Body of pancreas (tissue), 4 donors: ENCODE results near the gene GPX3. TPM values are rescaled to one million over a fixed set of nuclear protein-coding genes. Genes with fewer than 3 reads are reported as not detected.
A peak's percentile ranks its signal among the peaks of the same experiment; 100 is the strongest.

Experiments
- ATAC-seq: fragments of 150-250 bp; one replicate; pipeline ENCODE4 v1.9.1; 2016
- DNase-seq, 4 donors: peaks; one replicate each; pipeline ENCODE4 v3.0.0-alpha.2; 2019
- H3K27ac ChIP-seq, 4 donors: fragments of 200-600 bp; sonication (generic); 1 replicate in 3 of 4; 2 replicates in 1 of 4; pipeline versions ENCODE4 v1.5.1 to v1.6.1; 2016 to 2019; ENCODE audit warnings: mild to moderate bottlenecking in 1 of 4, mixed read lengths in 1 of 4, moderate library complexity in 1 of 4
- H3K27me3 ChIP-seq, 2 donors: fragments of 200-600 bp; sonication (generic); one replicate each; pipeline ENCODE4 v1.6.0; 2016; ENCODE audit warnings: mild to moderate bottlenecking in 1 of 2
- H3K36me3 ChIP-seq, 2 donors: fragments of 200-600 bp; sonication (generic); replicated peaks in 1 of 2; 2 replicates each; pipeline ENCODE4 v1.5.1; 2016; ENCODE audit warnings: low read depth in 2 of 2; ENCODE audit not compliant: insufficient read depth in 1 of 2
- H3K4me1 ChIP-seq: fragments of 200-600 bp; sonication (generic); one replicate; pipeline ENCODE4 v1.6.0; 2016
- H3K4me3 ChIP-seq, 2 donors: fragments of 200-600 bp; sonication (generic); 1 replicate in 1 of 2; 2 replicates in 1 of 2; pipeline ENCODE4 v1.5.1; 2016 to 2019
- H3K9me3 ChIP-seq, 3 donors: fragments of 200-600 bp; sonication (generic); 1 replicate in 2 of 3; 2 replicates in 1 of 3; pipeline ENCODE4 v1.5.1; 2016
- POLR2A ChIP-seq, 3 donors: fragments of 450-650 bp; IDR thresholded peaks; one replicate each; pipeline ENCODE4 v1.6.1; 2016; ENCODE audit warnings: antibody characterized with exemption in 3 of 3, mild to moderate bottlenecking in 2 of 3
- WGBS, 2 donors: methylation state at CpG; one replicate each; pipeline ENCODE4 v1.1.5; 2017; 5-methylcytosine and 5-hydroxymethylcytosine counted together
- intact Hi-C: fragments of 100-400 bp; cut with DNase I; formaldehyde crosslinking; loops from one replicate; pipeline ENCODE4 v1.15.1; 2023
- total RNA-seq, 2 donors: library from RNA; depleted of rRNA; stranded (reverse); fragments of >200 nt; gene quantifications; one replicate each; pipeline ENCODE4 v1.1.0, GENCODE V29; 2016
- TF ChIP-seq, protein P1 (sequence below), 7 experiments: fragments of 450-650 bp in 4 of 7; fragments of 200-600 bp in 3 of 7; sonication (generic) in 3 of 7; IDR thresholded peaks; one replicate each; pipeline ENCODE4 v1.5.1; 2016 to 2019; ENCODE audit warnings: antibody characterized with exemption in 7 of 7

GPX3 gene
- total RNA-seq, 2 donors from 2014 or later: 686 to 1,482 TPM

- H3K27ac ChIP-seq: no peak overlapping the region
- H3K9me3 ChIP-seq: no peaks in the 10 kb centered on the region
- 94 to 95% methylated on average over 12 of the region's 12 CpGs for WGBS, 2 donors
- DNase-seq: no peak
- H3K27me3 ChIP-seq: no peaks in the 10 kb centered on the region
- intact Hi-C loops: no loop called here
- no peak for TF ChIP-seq POLR2A (IDR thresholded peaks at IDR 0.05)
- TF ChIP-seq, protein P1, sequence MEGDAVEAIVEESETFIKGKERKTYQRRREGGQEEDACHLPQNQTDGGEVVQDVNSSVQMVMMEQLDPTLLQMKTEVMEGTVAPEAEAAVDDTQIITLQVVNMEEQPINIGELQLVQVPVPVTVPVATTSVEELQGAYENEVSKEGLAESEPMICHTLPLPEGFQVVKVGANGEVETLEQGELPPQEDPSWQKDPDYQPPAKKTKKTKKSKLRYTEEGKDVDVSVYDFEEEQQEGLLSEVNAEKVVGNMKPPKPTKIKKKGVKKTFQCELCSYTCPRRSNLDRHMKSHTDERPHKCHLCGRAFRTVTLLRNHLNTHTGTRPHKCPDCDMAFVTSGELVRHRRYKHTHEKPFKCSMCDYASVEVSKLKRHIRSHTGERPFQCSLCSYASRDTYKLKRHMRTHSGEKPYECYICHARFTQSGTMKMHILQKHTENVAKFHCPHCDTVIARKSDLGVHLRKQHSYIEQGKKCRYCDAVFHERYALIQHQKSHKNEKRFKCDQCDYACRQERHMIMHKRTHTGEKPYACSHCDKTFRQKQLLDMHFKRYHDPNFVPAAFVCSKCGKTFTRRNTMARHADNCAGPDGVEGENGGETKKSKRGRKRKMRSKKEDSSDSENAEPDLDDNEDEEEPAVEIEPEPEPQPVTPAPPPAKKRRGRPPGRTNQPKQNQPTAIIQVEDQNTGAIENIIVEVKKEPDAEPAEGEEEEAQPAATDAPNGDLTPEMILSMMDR (IDR thresholded peaks at IDR 0.05): no peak
- no peak overlapping the region for H3K4me3 ChIP-seq
- H3K36me3 ChIP-seq: peaks cover 12 to 41% of the 10 kb centered on the region in 2 donors
- no peak for ATAC-seq
- H3K4me1 ChIP-seq: peaks cover 3% of the 10 kb centered on the region
These were observed 22.2 kb downstream of the GPX3 start for GRCh38 chr5:151042453-151043093.

GRCh38 chr5:151047814-151048425 is 27.5 kb downstream of the GPX3 start:
- Histone ChIP-seq H3K27me3 (no peaks in the 10 kb centered on the region), H3K36me3 (peaks cover 0 to 47% of the 10 kb centered on the region in 2 donors), H3K9me3 (no peaks in the 10 kb centered on the region), H3K4me1 (peaks cover 8% of the 10 kb centered on the region), H3K4me3 (no peak overlapping the region), H3K27ac (no peak overlapping the region)
- DNase-seq: no peak
- intact Hi-C loops: no loop called here
- 72 to 77% methylated on average over 13 of the region's 13 CpGs for WGBS, 2 donors
- peak; percentile 54 for ATAC-seq
- TF ChIP-seq, protein P1 (IDR thresholded peaks at IDR 0.05): peak; percentile 19 to 66 (median 50)
- TF ChIP-seq POLR2A (IDR thresholded peaks at IDR 0.05): no peak

DNA sequence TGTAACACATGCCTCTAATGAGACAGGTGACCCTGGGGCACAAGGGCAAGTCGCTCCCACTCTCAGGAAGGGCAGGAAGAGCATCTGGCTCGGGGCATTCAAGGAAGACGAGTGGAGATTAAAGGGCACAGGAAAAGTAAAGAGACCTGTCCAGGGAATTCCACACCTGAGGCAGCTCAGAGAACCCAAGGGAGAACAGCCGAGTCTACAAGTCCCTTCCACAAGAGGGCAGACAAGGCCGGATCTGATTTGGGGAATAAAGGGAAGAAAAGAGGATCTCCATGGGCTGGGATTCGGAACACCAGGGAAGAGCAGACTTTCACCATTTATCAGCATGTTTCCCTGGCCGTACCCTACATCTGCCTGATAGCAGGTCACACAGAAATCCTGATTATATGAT is 28.1 kb downstream of the GPX3 start:
- Histone ChIP-seq H3K36me3 (peaks cover 0 to 44% of the 10 kb centered on the region in 2 donors), H3K27me3 (no peaks in the 10 kb centered on the region), H3K4me3 (no peak overlapping the region), H3K4me1 (peaks cover 8% of the 10 kb centered on the region), H3K9me3 (no peaks in the 10 kb centered on the region), H3K27ac (no peak overlapping the region)
- TF ChIP-seq, protein P1 (IDR thresholded peaks at IDR 0.05): peak in 4 of 7 experiments; percentile 14 to 35 (median 27)
- TF ChIP-seq POLR2A (IDR thresholded peaks at IDR 0.05): no peak
- intact Hi-C loops: no loop called here
- ATAC-seq (no peak), DNase-seq (no peak)
- WGBS, 2 donors: 62% methylated on average over 7 of the region's 7 CpGs

DNA sequence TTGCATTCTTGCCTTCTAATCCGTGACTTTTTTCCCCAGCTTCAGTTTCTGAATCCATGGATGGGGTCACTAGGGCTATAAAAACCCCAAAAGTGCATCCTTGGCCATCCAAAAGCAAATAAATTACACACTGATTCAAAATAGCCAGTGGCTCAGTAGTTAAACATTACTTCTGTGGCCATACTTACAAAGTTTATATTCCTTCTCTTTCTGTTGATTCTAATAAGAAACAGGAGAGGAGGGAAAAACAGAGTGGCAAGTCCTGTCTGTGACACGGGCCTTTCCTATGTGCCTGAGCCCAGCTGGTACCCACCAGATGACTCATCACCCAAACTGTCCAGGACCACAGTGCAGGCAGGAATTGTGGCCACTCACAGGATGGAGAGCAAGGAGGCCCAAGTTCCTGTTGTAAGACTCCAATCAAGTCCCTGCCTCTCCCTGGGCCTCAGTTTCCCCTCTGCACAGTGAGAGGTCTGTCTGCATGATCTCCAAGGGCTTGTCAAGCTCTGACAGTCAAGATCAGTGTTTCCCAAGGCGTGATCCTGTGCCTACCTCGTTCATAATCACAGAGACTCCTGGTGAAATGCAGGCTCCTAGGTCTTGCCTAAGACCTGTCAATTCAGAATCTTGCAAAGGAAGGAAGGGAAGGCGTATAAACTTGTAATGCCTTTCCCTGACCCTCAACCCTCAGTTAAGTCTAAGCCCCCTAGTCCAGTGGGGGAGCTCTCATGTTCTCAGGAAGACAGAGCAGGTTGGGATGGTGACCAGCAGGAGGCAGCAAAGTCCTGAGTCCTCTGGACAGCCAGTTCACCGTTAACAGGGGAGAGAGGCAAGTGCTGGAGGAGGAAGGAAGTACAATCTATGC is 30.9 kb downstream of the GPX3 start:
- Histone ChIP-seq H3K4me3 (no peak overlapping the region), H3K9me3 (no peaks in the 10 kb centered on the region), H3K36me3 (peaks cover 0 to 42% of the 10 kb centered on the region in 2 donors), H3K27me3 (no peaks in the 10 kb centered on the region), H3K4me1 (peaks cover 16% of the 10 kb centered on the region), H3K27ac (no peak overlapping the region)
- WGBS, 2 donors: 56 to 66% methylated on average over 6 of the region's 6 CpGs
- peak; percentile 84 to 90 (median 88) for DNase-seq
- TF ChIP-seq, protein P1 (IDR thresholded peaks at IDR 0.05): peak; percentile 72 to 93 (median 86)
- TF ChIP-seq POLR2A (IDR thresholded peaks at IDR 0.05): no peak
- intact Hi-C loops: no loop called here
- peak; percentile 86 for ATAC-seq
